ENCODE measurements around the gene MARCKS. TPM values are rescaled to one million over a fixed set of nuclear protein-coding genes. Genes with fewer than 3 reads are reported as not detected.

The MARCKS gene
- total RNA-seq, 1 donor from 2014 or later: 42.7 TPM

DNA sequence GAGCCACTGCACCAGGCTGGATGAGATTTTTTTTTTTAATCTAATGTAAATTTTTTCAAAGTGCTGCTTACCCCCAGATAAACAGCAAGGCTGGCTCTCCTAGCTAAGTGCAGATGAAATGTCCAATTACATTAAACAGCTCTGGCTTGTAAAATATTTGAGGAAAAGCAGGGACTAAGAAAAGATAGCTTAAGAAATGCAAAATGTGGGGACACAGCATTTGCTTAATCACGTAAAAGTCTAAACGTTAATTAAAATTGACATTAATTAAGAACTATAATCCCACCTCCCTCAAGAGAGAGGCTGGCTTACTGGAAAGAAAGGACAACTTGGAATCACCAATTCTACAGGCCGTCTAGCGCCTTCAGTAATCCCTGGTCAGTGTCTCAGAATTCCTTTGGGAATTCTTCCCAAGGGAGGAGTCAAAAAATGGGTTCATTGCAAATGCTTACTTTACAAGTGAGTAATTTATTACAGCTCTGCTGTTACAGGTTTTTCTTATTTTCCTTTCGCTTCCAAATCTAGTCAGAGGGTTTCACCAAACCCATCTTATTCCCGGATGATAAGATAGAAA lies 13.6 kb upstream of the MARCKS start:
- Histone ChIP-seq H3K27me3 (no peaks in the 10 kb centered on the region), H3K27ac (no peak overlapping the region), H3K4me1 (no peaks in the 10 kb centered on the region), H3K36me3 (no peaks in the 10 kb centered on the region), H3K9me3 (no peaks in the 10 kb centered on the region), H3K4me3 (no peak overlapping the region)
- DNase-seq (ENCODE audit: low spot score in 2 of 2): no peak
- intact Hi-C loops (cut with DNase I): no loop called here
- no peak for TF ChIP-seq CTCF (IDR thresholded peaks at IDR 0.05)

DNA sequence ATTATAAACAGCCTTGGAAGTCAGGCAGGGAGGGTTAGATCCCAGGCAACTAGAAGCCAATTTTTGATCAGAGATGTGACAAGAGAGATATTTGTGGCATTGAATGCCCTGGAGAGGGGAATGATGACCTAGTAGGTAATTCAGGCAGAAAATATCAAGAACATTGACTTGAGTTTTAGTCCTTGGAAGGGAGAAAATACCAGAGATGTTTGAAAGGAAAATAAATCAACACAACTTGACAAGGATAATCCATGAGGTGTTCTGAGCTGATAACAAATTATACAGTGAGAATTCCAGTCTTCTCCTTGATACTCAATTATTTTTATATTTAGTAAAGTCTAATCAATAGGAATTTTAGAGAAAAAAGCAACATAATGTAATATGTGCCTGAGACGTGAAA lies 10.6 kb upstream of the MARCKS start:
- no peaks in the 10 kb centered on the region for H3K27me3 ChIP-seq
- no peak for DNase-seq (ENCODE audit: low spot score in 2 of 2)
- intact Hi-C loops (cut with DNase I): no loop called here
- H3K36me3 ChIP-seq: no peaks in the 10 kb centered on the region
- no peak for TF ChIP-seq CTCF (IDR thresholded peaks at IDR 0.05)
- H3K9me3 ChIP-seq: no peaks in the 10 kb centered on the region
- no peak overlapping the region for H3K27ac ChIP-seq
- H3K4me1 ChIP-seq: no peaks in the 10 kb centered on the region
- no peak overlapping the region for H3K4me3 ChIP-seq

DNA sequence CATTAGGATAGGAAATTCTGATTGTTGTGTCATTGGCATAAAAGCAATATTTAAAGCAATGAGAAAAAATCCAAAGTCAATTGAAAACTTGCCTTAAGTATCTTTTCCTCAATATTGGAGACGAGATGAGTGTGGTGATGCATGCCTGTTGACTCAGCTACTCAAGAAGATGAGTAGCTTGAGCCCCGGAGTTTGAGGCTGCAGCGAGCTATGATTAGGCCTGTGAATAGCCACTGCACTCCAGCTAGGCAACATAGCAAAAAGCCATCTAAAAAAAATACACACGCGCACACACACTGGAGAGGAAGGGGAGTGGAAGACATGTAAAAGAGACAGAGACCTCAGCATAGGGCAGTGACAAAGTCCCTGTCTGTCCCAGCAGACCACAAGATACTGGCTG lies 9.7 kb upstream of the MARCKS start:
- Histone ChIP-seq H3K4me3 (no peak overlapping the region), H3K9me3 (no peaks in the 10 kb centered on the region), H3K27me3 (no peaks in the 10 kb centered on the region), H3K36me3 (no peaks in the 10 kb centered on the region), H3K4me1 (no peaks in the 10 kb centered on the region), H3K27ac (no peak overlapping the region)
- intact Hi-C loops (cut with DNase I): no loop called here
- no peak for TF ChIP-seq CTCF (IDR thresholded peaks at IDR 0.05)
- DNase-seq (ENCODE audit: low spot score in 2 of 2): no peak

DNA sequence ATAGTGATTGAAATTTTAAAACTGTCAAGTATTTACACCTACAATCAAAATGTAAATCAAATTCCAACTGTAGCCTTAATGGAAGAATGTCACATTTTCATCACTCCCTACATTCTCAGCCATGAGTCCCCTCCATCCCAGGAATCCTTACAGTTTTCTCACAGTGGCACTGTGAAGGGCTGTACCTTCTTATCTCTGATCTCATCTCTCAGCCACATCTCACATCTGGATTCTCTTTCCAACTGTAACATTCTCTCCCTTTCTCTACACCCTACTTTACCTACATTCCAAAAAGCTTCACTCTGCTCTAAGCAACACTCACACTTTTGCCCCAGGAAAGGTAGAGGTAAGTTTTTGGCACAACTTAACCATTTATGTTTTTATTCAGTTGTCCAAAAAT lies 8.9 kb upstream of the MARCKS start:
- no peak for DNase-seq (ENCODE audit: low spot score in 2 of 2)
- no peaks in the 10 kb centered on the region for H3K27me3 ChIP-seq
- H3K9me3 ChIP-seq: no peaks in the 10 kb centered on the region
- no peak overlapping the region for H3K27ac ChIP-seq
- H3K4me1 ChIP-seq: no peaks in the 10 kb centered on the region
- H3K36me3 ChIP-seq: no peaks in the 10 kb centered on the region
- H3K4me3 ChIP-seq: no peak overlapping the region
- no peak for TF ChIP-seq CTCF (IDR thresholded peaks at IDR 0.05)
- intact Hi-C loops (cut with DNase I): no loop called here

GRCh38 chr6:113848811-113849210 lies 8.3 kb upstream of the MARCKS start:
- H3K36me3 ChIP-seq: no peaks in the 10 kb centered on the region
- no peak for TF ChIP-seq CTCF (IDR thresholded peaks at IDR 0.05)
- intact Hi-C loops (cut with DNase I): no loop called here
- no peaks in the 10 kb centered on the region for H3K9me3 ChIP-seq
- no peaks in the 10 kb centered on the region for H3K4me1 ChIP-seq
- no peak for DNase-seq (ENCODE audit: low spot score in 2 of 2)
- H3K4me3 ChIP-seq: no peak overlapping the region
- H3K27ac ChIP-seq: no peak overlapping the region
- no peaks in the 10 kb centered on the region for H3K27me3 ChIP-seq

DNA sequence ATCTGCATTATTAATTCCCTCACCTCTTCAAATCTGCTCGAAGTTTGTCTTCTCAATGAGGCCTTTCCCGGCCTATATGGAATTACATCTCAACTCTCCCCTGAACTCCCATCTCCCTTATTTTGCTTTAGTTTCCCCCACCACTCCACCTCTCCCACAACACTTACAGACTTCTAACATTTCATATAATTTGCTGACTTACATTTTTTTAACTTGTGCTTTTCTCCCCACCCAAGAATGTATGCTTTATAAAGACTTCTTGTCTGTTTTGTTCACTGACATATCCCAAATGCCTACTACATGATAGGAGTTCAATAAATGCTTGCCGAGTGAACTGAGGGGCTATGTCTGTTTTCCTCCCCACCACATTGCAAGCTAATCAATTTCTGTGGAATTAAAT lies 3.9 kb upstream of the MARCKS start:
- TF ChIP-seq CTCF (IDR thresholded peaks at IDR 0.05): no peak
- Histone ChIP-seq H3K36me3 (no peaks in the 10 kb centered on the region), H3K9me3 (no peaks in the 10 kb centered on the region), H3K4me3 (no peak overlapping the region), H3K4me1 (peaks cover 0 to 2% of the 10 kb centered on the region in 2 donors), H3K27me3 (no peaks in the 10 kb centered on the region), H3K27ac (no peak overlapping the region)
- DNase-seq (ENCODE audit: low spot score in 2 of 2): no peak
- intact Hi-C loops (cut with DNase I): no loop called here
